Measurements from ENCODE around the gene CPSF4L.

CPSF4L gene

DNA sequence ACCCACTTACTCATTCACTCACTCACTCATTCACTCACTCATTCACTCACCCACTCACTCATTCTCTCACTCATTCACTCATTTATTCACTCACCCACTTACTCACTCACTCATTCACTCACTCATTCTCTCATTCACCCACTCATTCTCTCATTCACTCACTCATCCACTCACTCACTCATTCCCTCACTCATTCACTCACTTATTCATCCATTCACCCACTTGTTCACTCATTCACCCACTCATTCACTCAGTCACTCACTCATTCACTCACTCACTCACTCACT, 7.6 kb upstream of the CPSF4L start:
- Histone ChIP-seq H3K9ac (ENCODE audit: low read length) (no peak overlapping the region), H3K9me3 (ENCODE audit: insufficient read depth, low read length) (no peaks in the 10 kb centered on the region), H3K79me2 (ENCODE audit: low read length) (no peaks in the 10 kb centered on the region), H3K4me3 (ENCODE audit: low read length) (no peak overlapping the region), H3K27me3 (ENCODE audit: low read depth, low read length) (no peaks in the 10 kb centered on the region), H3K27ac (ENCODE audit: low read length) (no peak overlapping the region), H4K20me1 (ENCODE audit: insufficient read depth, low read length) (no peaks in the 10 kb centered on the region), H3K36me3 (replicated peaks; ENCODE audit: low read depth, low read length) (no peaks in the 10 kb centered on the region), H3K4me2 (ENCODE audit: low read length) (no peak overlapping the region), H2AFZ (ENCODE audit: low read depth, low read length) (no peak overlapping the region), H3K4me1 (ENCODE audit: low read length) (peaks cover 12% of the 10 kb centered on the region)
- no peak for TF ChIP-seq EZH2phosphoT487 (IDR thresholded peaks at IDR 0.05; ENCODE audit: low read depth)
- TF ChIP-seq, protein P1, sequence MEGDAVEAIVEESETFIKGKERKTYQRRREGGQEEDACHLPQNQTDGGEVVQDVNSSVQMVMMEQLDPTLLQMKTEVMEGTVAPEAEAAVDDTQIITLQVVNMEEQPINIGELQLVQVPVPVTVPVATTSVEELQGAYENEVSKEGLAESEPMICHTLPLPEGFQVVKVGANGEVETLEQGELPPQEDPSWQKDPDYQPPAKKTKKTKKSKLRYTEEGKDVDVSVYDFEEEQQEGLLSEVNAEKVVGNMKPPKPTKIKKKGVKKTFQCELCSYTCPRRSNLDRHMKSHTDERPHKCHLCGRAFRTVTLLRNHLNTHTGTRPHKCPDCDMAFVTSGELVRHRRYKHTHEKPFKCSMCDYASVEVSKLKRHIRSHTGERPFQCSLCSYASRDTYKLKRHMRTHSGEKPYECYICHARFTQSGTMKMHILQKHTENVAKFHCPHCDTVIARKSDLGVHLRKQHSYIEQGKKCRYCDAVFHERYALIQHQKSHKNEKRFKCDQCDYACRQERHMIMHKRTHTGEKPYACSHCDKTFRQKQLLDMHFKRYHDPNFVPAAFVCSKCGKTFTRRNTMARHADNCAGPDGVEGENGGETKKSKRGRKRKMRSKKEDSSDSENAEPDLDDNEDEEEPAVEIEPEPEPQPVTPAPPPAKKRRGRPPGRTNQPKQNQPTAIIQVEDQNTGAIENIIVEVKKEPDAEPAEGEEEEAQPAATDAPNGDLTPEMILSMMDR (IDR thresholded peaks at IDR 0.05; ENCODE audit: low read depth, low read length): no peak

DNA sequence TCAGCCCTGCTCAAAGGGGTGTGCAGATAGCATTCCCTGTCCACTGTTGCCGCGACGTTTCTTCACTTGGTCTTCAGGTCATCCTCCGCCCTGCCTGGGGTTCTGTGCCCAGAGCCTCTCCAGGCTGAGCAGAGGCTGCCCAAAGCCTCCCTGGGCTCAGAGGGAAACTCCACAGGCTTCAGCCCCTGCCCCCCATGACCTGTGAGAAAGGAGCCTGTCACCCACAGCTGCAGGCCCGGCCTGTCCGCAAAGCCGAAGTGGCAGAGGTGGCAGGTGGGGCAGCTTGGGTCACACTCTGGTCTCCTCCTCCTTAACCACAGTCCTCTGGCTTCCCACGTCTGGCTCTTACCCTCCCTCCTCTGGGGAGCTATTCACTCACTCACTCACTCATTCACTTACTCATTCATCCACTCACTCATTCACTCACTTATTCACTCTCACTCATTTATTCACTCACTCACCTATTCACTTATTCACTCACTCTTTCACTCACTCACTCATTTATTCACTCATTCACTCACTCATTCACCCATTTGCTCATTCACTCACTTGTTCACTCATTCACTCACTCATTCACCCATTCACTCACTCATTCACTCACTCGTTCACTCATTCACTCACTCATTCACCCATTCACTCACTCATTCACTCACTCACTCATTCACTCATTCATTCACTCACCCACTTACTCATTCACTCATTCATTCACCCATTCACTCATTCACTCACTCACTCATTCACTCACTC, 7.1 kb upstream of the CPSF4L start:
- no peaks in the 10 kb centered on the region for H3K9me3 ChIP-seq (ENCODE audit: insufficient read depth, low read length)
- no peaks in the 10 kb centered on the region for H3K79me2 ChIP-seq (ENCODE audit: low read length)
- H4K20me1 ChIP-seq (ENCODE audit: insufficient read depth, low read length): no peaks in the 10 kb centered on the region
- no peak overlapping the region for H3K4me2 ChIP-seq (ENCODE audit: low read length)
- H3K36me3 ChIP-seq (replicated peaks; ENCODE audit: low read depth, low read length): no peaks in the 10 kb centered on the region
- H3K4me3 ChIP-seq (ENCODE audit: low read length): no peak overlapping the region
- no peaks in the 10 kb centered on the region for H3K27me3 ChIP-seq (ENCODE audit: low read depth, low read length)
- H3K4me1 ChIP-seq (ENCODE audit: low read length): peaks cover 12% of the 10 kb centered on the region
- H2AFZ ChIP-seq (ENCODE audit: low read depth, low read length): no peak overlapping the region
- H3K27ac ChIP-seq (ENCODE audit: low read length): no peak overlapping the region
- no peak for TF ChIP-seq EZH2phosphoT487 (IDR thresholded peaks at IDR 0.05; ENCODE audit: low read depth)
- TF ChIP-seq, protein P1 (IDR thresholded peaks at IDR 0.05; ENCODE audit: low read depth, low read length): no peak
- H3K9ac ChIP-seq (ENCODE audit: low read length): no peak overlapping the region

DNA sequence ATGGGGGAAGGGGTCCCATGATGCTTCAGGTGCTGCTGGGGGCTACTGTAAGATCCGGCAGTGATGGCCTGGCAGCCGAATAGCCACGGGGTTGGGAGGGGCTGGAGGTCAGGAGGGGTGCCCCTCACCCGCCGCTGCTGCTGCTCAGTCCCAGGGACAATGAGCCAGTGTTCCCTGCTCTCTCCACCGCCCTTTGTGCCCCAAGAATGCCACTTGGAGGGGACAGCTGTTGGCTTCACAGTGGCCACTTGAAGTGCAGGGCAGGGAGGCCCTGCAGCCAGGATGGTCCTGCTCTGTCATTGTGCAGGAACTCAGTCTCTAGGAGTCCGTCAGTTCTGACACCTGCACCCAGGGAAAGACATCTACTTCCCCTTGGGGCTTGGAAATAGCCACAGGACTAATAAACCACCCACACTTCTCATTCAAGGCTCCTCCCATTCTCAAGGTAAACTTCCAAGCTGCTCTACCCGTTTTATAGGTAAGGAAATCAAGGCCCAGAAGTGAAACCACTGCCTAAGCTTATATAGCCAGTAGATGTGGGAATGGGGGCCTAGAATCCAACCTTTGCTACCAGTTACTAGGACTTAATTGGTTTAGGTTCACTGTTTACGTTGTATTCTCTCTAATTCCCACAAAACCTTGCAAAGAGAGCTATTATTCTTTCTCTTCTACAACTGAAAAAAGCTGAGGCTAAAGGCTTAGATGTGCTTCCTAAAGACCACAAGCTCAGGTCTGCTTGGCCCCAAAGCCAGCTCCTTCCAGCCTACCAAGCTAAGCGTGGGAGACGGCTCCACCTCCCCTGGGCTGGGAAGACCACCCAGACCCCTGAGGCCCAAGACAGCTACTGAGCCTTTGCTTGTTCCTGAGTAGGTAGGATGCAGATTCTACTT, 6.2 kb upstream of the CPSF4L start:
- Histone ChIP-seq H3K36me3 (replicated peaks; ENCODE audit: low read depth, low read length) (no peaks in the 10 kb centered on the region), H3K4me1 (ENCODE audit: low read length) (peaks cover 12% of the 10 kb centered on the region), H3K9me3 (ENCODE audit: insufficient read depth, low read length) (no peaks in the 10 kb centered on the region), H3K27me3 (ENCODE audit: low read depth, low read length) (no peaks in the 10 kb centered on the region), H3K27ac (ENCODE audit: low read length) (no peak overlapping the region), H4K20me1 (ENCODE audit: insufficient read depth, low read length) (no peaks in the 10 kb centered on the region), H2AFZ (ENCODE audit: low read depth, low read length) (no peak overlapping the region), H3K4me2 (ENCODE audit: low read length) (no peak overlapping the region), H3K79me2 (ENCODE audit: low read length) (no peaks in the 10 kb centered on the region), H3K9ac (ENCODE audit: low read length) (no peak overlapping the region), H3K4me3 (ENCODE audit: low read length) (no peak overlapping the region)
- no peak for TF ChIP-seq EZH2phosphoT487 (IDR thresholded peaks at IDR 0.05; ENCODE audit: low read depth)

DNA sequence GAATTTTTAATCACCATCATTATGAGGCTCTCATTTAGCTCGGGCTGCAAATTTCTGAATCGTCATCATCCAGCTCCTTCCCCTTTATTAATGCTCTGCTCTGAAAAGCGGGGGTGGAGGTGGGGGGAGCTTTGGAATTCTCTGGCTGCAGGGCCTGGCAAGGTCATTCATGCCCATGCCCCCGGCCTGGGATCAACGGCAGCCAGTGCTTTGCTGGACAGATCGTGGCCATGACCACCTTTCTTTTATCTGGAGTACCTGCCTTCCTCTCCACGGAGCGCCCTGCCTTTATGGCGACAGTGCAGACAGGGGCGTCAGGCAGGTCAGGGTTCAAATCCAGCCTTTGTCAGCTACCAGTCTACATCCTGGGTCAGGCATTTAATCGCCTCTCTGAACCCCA, 5.1 kb upstream of the CPSF4L start:
- no peaks in the 10 kb centered on the region for H4K20me1 ChIP-seq (ENCODE audit: insufficient read depth, low read length)
- no peaks in the 10 kb centered on the region for H3K27me3 ChIP-seq (ENCODE audit: low read depth, low read length)
- H3K27ac ChIP-seq (ENCODE audit: low read length): no peak overlapping the region
- TF ChIP-seq, protein P1 (IDR thresholded peaks at IDR 0.05; ENCODE audit: low read depth, low read length): no peak
- no peak for TF ChIP-seq EZH2phosphoT487 (IDR thresholded peaks at IDR 0.05; ENCODE audit: low read depth)
- H3K4me3 ChIP-seq (ENCODE audit: low read length): no peak overlapping the region
- H3K4me1 ChIP-seq (ENCODE audit: low read length): peaks cover 12% of the 10 kb centered on the region
- no peak overlapping the region for H3K4me2 ChIP-seq (ENCODE audit: low read length)
- H2AFZ ChIP-seq (ENCODE audit: low read depth, low read length): no peak overlapping the region
- H3K36me3 ChIP-seq (replicated peaks; ENCODE audit: low read depth, low read length): no peaks in the 10 kb centered on the region
- no peaks in the 10 kb centered on the region for H3K79me2 ChIP-seq (ENCODE audit: low read length)
- H3K9me3 ChIP-seq (ENCODE audit: insufficient read depth, low read length): no peaks in the 10 kb centered on the region
- no peak overlapping the region for H3K9ac ChIP-seq (ENCODE audit: low read length)

Measured in OCI-LY3 (cell line).